Measurements from ENCODE around the gene UBE2J1.

DNA sequence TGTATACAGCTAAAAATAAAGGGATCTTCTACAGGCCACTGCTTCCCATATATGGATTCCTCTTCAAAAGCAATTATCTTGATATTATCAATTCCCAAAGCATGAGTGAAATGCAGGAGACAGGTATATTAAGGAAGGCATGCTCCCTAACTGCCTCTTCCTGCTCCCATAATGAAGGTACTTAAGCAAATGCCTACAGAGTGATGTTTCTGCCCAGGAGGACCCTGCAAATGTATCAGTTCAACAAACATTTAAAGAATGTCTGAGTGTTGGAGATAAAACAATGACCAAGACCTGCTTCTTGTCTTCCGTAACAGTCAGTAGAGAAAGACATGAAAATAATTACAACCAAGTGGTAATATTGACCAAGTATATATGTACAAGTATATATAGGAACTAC is 4.2 kb downstream of the UBE2J1 start:
- TF ChIP-seq, protein P1, sequence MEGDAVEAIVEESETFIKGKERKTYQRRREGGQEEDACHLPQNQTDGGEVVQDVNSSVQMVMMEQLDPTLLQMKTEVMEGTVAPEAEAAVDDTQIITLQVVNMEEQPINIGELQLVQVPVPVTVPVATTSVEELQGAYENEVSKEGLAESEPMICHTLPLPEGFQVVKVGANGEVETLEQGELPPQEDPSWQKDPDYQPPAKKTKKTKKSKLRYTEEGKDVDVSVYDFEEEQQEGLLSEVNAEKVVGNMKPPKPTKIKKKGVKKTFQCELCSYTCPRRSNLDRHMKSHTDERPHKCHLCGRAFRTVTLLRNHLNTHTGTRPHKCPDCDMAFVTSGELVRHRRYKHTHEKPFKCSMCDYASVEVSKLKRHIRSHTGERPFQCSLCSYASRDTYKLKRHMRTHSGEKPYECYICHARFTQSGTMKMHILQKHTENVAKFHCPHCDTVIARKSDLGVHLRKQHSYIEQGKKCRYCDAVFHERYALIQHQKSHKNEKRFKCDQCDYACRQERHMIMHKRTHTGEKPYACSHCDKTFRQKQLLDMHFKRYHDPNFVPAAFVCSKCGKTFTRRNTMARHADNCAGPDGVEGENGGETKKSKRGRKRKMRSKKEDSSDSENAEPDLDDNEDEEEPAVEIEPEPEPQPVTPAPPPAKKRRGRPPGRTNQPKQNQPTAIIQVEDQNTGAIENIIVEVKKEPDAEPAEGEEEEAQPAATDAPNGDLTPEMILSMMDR (IDR thresholded peaks at IDR 0.05), result no peak
- no peak for TF ChIP-seq EP300 (IDR thresholded peaks at IDR 0.05)

Data from tibial nerve (tissue), 4 donors.